Stimulated activated naive CD8-positive, alpha-beta T cell treated with anti-CD3 and anti-CD28 coated beads, Interleukin-15, Interleukin-2, amounts not matched to agents 100 U/mL and 50 U/mL, for 24 hours (primary cell): ENCODE measurements around the gene FGFBP2.
"Not testable (repeated sequence)": the region's sequence is repeated elsewhere in the genome, so short reads cannot be mapped to it uniquely, and the experiment has no call there.

Source experiments
- ATAC-seq: fragments of 150-1000 bp; cut with Tn5 transposase; one replicate; pipeline ENCODE4 v1.10.0; 2021
- DNase-seq: peaks from one replicate; pipeline ENCODE4 v3.0.0; 2021

FGFBP2 gene

GRCh38 chr4:15930314-15930713, 32.7 kb downstream of the FGFBP2 start:
- no peak for DNase-seq
- peak; percentile 44 for ATAC-seq

- no peak for ATAC-seq
- no peak for DNase-seq
These were observed 33.4 kb downstream of the FGFBP2 start for GRCh38 chr4:15929540-15929939.

- ATAC-seq (peak; percentile 24), DNase-seq (no peak)
These were observed 34.1 kb downstream of the FGFBP2 start for GRCh38 chr4:15928883-15929282.

- DNase-seq (no peak), ATAC-seq (no peak)
These were observed 36.5 kb downstream of the FGFBP2 start for GRCh38 chr4:15926486-15926885.

- ATAC-seq (no peak), DNase-seq (no peak)
These were observed 37.1 kb downstream of the FGFBP2 start for GRCh38 chr4:15925830-15926229.

GRCh38 chr4:15921592-15921932, 41.4 kb downstream of the FGFBP2 start:
- ATAC-seq = no peak
- no peak for DNase-seq

- ATAC-seq (no peak), DNase-seq (no peak)
These were observed 42.0 kb downstream of the FGFBP2 start for GRCh38 chr4:15920723-15921591.

- ATAC-seq (no peak), DNase-seq (no peak)
These were observed 44.4 kb downstream of the FGFBP2 start for GRCh38 chr4:15918484-15919129.

GRCh38 chr4:15917297-15917696, 45.7 kb downstream of the FGFBP2 start:
- DNase-seq (no peak), ATAC-seq (no peak)

- ATAC-seq, DNase-seq: not testable (repeated sequence)
These were observed 46.6 kb downstream of the FGFBP2 start for GRCh38 chr4:15916358-15916757.

GRCh38 chr4:15914736-15915135, 48.2 kb downstream of the FGFBP2 start:
- no peak for DNase-seq

GRCh38 chr4:15914291-15914690, 48.7 kb downstream of the FGFBP2 start:
- no peak for DNase-seq

More at GRCh38 chr4:15914736-15915135, 48.2 kb downstream of the FGFBP2 start:
- peak; percentile 53 for ATAC-seq

GRCh38 chr4:15913631-15913970, 49.4 kb downstream of the FGFBP2 start:
- no peak for ATAC-seq

More at GRCh38 chr4:15914291-15914690, 48.7 kb downstream of the FGFBP2 start:
- no peak for ATAC-seq

GRCh38 chr4:15912961-15913630, 49.9 kb downstream of the FGFBP2 start:
- DNase-seq (no peak), ATAC-seq (no peak)

More at GRCh38 chr4:15913631-15913970, 49.4 kb downstream of the FGFBP2 start:
- DNase-seq = no peak

GRCh38 chr4:15912236-15912635, 50.7 kb downstream of the FGFBP2 start:
- ATAC-seq (no peak), DNase-seq (no peak)
